CD4-positive, alpha-beta T cell treated with Interleukin-15 for 1 hour (primary cell): ENCODE results near the gene CACNA1F.

Experiments
- DNase-seq: peaks from one replicate; pipeline ENCODE4 v3.0.0-alpha.2; 2020

Gene CACNA1F

DNA sequence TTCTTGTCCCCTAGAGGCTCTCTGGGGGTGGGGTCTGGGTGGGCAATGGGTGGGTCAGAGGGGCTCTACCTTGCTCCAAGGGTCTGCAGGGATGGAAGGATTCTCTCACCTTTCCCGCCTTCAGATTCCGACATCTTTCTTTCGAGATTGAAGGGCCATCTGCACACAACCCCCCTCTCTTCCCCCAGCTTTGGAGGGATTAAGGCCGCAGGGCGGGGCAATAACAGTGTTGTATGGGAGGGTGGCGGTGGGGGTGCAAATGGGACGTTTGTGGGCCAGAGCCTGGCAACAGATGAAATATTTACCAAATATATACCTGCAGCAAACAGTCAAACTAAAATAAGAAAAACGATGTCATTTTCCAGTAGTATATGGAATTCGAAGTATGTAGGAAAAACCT, at the start of gene CACNA1F:
TSS of gene CACNA1F (minus strand) at position 165 of the 400 bp plus-strand sequence. CDS start at position 134, 31 bp downstream.
- no peak for DNase-seq

DNA sequence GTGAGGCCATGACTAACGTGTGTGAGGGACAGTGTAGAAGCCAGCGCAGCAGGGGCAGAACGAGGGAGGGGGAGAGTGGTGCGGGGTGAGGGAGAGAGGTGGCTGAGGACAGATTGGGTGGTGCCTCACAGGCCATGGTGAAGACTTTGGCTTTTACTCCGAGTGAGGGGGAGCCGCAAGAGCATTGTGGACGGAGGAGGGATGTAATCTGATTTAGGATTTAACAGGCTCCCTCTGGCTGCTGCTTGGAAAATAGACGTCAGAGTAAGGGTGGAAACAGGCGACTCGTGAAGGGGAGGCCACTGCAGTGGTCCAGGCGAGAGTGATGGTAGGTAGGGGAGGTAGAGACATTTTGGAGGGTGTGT, 49.5 kb upstream of the CACNA1F start:
- DNase-seq = no peak

DNA sequence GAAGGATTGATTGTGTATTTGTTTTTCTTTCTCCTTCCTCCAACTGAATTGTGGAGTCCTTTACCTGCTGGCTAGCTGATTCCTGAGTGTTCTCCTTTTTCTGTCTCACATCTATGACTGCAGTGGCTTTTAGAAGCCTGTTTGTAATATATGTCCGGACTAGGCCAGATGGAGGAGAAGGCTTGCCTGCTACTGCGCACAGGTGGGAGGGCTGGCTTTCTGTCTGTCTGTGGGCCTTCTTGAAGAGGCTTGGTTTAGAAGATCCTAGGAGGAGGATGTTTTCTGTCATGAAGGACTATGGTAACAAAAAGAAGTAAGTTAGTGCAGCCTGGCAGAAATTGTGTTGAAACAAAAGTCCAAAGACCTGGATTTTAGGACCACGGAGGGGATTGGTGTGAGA, 44.9 kb upstream of the CACNA1F start:
- DNase-seq = no peak

DNA sequence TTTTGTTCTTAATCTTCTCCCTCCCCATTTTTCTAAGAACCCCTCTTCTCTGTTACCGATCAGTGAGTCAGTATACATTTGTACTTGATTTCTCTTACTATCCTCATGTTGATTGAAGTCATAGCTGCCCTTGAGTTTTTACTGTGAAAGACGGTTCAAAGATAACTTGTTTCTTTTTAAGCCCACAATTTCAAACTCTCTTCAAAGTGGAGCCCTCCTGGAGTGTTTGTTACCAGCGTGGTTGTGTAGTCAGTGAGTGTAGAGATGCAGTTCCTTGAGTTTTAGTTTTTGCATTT, 44.3 kb upstream of the CACNA1F start:
- DNase-seq = no peak

DNA sequence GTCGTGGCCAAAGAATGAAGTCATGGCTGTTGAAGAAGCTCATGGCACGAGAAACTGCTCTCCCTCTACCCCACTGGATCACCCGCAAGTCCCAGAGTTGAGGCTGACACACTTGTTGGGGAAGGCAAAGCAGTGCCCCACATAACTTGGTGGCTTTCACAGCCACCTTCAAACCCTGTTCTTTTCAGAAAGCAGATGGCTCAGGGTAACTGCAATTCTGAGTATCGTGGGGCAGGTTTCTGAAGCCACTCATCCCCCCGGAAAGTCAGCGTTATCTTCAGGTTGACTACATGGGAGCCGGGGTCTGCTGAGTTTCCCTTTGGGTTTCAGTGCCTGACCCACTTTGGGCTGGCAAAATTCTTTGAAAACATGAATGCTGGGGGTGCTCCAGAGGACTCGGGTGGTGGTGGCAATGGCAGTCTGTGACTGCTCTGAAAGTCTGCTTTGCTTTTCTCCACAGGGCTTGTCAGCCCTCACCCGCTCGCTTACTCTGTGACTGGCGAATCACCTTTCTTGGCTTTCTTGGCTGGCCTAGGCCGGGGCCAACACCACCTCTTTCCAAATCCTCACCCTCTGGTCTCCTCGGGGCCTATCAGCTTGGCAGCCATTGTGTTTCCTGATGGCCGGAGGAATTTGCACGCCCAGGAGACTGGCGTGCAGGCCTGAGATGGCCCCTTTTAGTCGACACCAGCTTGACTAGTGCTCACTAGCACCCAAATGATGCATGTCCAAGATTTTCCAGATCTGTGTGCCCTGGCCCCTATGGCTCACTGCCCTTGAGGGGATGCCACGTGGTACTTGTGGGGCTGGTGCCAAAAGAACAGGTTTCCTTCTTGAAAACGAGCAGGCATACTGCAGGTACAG, 43.8 kb upstream of the CACNA1F start:
- no peak for DNase-seq

DNA sequence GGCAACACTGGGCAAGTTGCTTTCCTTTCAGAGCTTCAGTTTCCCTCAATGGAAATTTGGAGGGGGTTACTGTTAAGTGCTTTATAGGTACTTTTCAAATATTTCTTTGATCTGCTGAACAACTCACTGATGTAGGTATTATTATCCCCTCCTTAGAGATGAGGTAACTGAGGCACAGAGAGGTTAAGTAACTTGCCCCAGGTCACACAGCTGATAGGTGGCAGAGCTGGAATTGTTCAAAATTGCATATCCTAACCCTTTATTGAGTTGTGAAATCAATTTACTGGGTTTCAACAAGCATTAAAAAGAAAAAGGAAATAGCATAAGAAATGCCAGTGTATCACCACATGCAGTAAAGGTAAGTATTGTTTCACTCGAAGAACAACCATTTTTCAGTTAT, 43.1 kb upstream of the CACNA1F start:
- no peak for DNase-seq

DNA sequence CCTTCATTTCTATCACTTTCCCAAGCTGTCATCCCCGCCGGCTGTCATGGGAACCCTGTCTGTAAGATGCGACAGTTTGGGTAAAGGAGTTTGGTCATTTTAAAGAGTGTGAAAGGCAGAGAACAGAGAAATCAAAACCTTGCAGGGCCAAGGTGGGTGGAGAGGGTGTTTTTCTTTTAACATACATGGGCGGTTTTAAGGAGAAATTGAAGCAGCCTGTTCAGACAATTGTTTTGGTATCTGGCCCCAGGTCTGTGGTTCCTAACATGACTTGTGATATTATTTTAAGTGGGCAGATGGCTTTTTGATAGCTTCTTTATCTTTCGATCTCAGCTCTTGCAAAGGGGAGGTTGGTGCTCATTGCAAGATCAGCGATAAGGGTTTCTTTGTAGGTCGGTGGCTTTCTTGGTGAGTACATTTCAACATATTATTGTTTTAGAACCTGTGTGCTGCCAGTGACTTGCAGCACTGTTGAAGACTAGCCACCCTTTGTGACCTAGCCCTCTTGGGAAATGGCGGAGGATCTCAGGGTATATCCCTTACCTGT, 40.1 kb upstream of the CACNA1F start:
- peak; percentile 60 for DNase-seq

DNA sequence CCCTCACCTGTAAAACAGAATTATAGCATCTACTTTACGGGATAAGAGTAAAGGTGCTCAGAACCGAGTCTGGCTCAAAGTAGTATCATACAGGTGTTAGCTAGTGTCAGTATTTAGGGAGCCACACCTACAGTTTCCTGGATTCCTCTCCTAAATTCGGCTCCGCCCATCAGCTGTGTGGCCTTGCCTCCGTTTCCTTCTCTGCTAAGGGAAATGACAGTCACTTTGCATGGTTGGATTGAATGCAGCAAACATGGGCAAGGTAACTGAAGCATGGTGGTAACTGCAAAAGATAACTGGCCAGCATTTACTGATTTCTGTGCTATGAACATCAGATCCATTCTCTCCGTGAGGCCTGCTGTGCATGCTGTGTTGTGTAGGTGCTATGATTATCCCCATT, 39.3 kb upstream of the CACNA1F start:
- no peak for DNase-seq

DNA sequence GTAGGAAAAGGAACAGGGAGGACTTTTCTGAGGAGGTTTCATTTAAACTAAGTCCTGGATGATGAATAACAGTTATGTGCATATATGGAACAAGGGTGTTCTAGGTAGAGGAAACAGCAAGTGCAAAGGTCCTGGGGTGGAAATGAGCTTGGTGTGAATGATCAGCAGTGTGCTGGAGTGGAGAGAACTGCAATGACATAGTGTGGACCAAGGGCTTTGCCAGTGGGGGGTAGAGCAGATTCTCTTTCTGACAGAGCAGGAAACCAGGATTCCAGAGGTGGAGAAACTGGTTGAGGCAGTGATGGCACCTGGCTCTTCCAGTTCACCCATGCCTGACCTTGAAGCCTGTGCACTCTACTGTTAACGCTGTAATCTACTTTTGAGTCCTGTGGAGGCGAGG, 38.2 kb upstream of the CACNA1F start:
- no peak for DNase-seq

DNA sequence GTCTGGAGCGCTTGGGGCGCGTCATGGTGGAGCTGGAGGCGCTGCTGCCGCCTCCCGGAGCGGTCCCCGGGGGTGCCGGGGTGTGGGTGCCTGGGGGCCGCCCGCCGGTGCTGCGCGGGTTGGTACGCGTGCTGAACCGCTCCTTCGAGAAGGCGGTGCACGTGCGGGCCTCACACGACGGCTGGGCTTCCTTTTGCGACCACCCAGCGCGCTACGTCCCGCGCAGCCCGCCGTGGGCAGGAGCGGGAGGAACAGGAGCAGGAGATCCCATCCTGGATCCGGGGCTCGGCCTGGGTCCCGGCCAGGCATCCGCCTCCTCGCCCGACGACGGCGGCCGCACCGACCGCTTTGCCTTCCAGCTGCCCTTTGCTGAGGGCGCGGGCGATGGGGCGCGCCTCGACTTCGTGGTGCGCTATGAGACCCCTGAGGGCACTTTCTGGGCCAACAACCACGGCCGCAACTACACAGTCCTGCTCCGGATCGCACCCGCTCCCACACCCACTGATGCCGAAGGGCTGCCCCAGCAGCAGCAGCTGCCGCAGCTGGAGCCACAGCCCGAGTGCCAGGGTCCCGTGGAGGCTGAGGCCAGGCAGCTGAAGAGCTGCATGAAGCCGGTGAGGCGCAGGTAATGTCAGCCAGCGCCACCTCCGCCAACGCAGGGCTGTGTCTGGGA, 37.2 kb upstream of the CACNA1F start:
- DNase-seq = no peak

DNA sequence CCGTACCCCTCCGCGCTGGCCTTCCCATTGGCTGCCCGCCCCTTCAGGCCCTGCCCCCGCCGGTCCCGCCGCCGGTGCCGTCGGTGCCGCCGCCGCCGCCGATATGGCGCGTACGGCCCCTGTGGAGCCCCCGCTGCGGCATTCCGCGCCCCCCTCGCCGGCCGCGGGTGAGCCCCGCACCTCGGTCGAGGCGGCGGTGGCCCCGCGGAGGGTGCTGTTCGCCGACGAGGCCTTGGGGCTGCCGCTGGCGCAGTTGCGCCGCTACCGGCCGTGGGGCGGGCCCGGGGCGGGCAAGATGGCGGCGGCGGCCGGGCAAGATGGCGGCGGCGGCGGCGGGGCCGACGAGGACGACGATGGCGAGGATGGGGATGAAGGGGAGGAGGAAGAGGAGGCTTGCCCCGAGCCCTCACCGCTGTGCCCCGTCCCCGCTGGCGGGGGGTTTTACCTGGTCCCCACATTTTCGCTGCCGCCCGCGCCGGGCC, 36.7 kb upstream of the CACNA1F start, which contains the start of gene PPP1R3F:
TSS of gene PPP1R3F (plus strand) at position 27 of the 482 bp plus-strand sequence. CDS start at position 104, 77 bp downstream.
- no peak for DNase-seq

DNA sequence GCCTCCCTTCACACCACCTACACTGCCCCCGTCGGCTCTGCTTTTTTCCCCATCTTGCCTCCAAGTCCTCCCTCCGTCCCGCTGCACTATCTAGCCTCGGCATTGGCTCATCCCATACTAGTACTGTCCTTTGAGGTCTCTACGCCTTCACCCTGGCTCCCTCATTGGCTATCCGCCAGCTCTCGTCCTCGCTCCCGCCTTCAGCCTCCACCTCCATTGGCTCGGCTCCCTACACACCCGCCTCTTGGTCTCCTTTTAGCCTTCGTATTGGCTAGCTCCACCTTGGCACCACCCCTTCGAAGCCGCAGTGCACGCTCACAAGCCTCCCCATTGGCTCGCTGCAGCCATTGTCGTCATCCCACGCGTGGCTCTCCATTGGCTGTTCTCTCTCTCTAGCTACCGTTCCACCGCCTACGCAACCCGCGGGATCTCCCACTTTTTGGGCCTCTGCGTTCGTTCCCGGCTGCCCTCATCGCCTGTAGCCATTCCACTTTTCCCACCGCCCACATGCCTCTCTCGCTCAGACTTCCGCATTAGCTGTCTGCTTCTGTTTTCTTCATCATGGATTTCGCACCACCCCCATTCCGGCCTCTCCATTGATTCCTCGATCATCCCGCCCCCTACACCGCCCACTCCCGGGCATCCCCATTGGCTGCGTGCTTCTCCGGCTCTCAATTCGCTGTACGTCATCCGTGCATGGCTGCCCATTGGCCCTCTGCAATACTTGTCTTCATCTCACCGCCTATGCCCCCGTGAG, 36.0 kb upstream of the CACNA1F start:
- DNase-seq = peak; percentile 98

DNA sequence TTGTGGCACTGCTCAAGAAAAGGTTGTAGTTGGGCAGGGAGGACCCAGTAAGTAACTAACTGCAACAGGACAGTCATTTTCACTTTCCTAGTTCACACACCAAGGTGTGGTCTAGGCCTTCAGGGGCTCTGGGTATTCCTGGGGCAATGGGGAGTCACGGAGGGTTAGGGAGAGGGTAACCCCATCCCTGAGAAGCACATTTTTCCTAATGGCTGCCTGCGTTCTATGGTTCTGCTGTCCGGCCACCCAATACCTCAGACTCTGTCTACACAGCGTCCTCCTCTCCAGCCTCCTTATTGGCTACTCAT, 35.5 kb upstream of the CACNA1F start:
- no peak for DNase-seq

DNA sequence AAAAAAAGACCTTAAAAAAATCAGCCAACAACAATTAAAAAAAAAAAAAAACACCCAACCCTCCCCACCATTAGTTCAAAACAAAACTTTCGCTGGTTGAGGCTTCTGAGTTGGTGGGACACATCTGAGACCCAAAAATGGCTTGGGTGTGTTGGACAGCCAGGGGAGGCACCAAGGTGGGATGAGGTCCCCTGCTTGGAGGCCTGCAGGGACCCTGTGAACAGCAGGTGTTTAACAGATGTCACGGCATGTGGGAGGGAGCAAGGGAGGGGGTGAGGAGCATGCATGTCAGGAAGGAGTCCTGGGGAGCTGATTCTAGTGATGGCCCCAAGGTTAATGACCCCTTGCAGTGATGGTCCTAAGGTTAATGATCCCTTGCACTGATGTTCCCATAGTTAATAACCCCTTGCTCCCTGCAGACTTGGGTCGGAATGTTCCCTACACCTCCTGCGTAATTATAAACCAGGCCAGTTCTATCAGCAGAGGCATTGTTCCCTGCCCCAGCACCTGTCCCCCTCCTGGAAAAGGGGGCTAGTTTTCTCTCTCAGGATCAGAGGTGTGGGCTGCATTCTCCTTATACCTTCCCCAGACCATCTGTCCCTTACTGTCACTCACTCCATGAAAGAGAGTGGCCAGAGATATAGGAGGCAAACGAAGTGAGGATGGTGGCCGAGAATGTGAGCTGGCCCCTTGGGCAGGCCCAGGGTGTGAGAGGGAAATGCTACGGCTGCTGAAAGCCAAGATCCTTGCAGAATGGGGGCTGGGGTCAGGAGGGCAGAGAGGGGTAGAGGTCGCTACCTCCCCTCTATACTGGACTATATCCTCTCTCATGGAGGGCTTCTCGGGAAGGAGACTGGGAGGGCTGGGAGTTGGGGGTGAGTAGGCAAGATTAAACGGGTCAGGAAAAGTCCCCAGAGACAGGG, 33.6 kb upstream of the CACNA1F start:
- DNase-seq = no peak

DNA sequence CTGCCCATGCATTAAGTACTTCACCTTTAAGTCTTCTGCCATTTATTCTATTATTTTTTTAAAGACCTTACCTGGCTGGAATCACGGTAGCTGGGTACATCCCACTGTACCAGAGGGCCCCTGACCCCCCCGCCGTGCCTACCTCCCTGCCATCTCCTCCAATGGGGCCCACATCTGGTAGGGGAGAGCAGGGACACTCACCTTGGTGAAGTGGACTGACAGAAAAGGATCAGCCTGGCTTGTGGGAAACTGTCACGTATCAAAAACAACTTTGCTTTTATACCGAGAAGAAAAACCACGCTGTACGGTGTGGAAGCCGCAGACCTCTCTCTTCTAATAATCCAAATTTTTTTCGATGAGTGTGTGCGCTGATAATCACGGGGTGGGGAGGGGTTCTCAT, 31.3 kb upstream of the CACNA1F start, which contains the start of gene FOXP3:
TSS of gene FOXP3 (minus strand) at position 251 of the 400 bp plus-strand sequence. CDS start 6,205 bp downstream, outside the sequence.
- no peak for DNase-seq

DNA sequence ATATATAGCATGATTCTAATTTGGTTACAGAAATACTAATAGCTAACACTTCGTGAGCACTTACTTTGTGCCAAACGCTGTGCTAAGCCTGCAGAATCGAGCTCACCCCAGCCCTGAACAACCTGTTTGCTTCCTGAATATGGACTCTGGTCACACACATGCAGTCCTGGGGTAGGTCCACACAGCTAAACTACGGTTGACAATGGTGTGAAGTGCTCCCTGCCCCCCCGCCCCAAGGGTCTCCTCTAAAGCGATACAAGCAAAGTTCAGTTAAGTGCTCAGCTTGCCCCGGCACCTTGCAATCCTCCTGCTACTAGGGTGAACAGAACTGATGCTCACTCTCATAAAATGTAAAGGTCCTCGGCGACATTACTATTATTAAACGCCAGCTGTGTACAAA, 30.5 kb upstream of the CACNA1F start:
- no peak for DNase-seq

DNA sequence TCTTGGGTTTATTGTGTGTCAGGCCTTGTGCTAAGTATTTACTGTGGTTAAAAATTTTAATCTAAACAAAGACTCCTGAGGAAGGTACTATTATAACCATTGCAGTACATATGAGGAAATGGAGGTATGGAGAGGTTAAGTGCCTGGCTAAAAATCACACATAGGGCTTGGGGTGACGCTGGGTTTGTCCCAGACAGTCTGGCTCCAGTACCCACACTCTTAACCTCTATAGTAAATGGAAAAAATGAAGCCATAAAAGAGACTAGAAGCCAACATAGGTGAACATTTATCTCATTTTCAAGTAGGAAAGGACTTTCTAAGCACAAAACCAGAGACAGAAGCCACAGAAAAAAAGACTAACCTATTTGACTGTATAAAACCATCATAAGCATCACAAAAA, 29.5 kb upstream of the CACNA1F start:
- DNase-seq = no peak

DNA sequence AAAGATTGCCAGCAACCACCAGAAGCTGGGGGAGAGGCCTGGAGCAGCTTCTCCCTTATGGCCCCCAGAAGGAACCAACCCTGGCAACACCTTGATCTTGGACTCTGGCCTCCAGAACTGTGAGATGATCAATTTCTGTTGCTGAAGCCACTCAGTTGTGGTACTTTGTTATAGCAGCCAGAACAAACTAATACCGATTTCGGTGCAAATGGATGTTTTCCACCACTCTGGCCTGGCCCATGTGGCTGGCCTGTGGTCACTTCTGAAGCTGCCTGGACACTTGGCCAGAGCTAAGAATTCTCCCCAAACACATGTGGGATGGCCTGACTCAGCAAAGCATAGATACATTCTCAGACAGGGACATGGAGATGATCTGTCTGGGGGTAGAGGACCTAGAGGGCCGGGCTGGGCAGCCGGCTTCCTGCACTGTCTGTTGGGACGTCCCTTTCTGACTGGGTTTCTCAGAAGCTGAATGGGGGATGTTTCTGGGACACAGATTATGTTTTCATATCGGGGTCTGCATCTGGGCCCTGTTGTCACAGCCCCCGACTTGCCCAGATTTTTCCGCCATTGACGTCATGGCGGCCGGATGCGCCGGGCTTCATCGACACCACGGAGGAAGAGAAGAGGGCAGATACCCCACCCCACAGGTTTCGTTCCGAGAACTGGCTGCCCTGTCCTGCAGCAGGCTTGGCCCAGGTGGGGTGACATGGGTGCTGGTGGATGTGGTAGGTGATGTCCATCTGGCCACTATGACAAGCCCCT, 27.3 kb upstream of the CACNA1F start:
- DNase-seq = no peak

DNA sequence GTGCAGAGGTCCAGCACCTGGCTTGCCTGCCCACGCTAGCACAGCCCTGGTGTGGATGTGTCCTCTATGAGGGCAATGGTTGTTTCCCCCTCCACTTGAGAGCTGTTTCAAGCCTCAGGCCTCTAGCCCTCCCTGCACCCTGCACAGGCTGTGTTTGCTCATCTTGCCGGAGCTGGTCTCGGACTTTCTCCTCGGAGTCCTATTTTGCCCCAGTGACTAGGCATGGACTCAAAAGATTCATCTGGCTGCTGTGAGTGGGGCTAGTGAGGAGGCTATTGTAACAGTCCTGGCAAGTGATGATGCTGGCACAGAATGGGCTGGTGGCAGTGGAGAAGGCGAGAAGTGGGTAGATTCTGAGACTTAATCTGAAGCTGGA, 25.6 kb upstream of the CACNA1F start:
- no peak for DNase-seq

DNA sequence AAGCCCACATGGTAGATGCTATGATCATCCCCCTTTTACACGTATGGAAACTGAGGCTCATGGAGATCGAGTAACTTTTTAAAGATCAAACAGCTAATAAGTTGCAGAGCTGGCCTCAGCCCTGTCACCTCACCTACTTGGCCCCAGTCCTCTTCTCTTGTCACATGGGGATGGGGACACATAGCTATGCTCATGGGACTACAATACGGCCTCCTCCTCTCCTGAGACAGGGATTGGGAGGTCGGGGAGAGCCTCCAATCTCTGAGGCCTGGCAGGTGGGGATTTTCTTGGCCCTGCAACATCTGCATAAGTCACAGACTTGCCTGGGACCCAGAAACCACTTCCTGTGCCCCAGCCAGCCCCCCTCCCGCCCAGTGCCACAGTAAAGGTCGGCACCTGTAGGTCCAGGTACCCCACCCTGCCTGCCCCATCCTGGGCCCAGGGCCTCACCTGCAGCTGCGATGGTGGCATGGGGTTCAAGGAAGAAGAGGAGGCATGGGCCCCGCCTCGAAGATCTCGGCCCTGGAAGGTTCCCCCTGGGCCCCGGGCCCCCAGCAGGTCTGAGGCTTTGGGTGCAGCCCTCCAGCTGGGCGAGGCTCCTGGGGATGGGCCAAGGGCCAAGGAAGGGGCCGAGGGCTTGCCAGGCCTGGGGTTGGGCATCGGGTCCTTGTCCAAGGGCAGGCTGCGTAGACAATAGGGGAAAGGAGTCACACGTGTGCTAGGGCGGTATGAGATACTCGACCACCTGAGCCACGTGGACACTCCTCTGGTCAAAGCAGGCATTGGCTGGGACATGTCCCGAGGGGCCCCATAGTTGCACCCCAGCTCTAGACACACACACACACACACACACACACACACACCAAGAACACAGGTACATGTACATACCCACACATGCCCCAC, 25.0 kb upstream of the CACNA1F start:
- DNase-seq = no peak
